GM12878 (cell line): Measurements from ENCODE around the gene MAGI2. TPM values are rescaled to one million over a fixed set of nuclear protein-coding genes. Genes with fewer than 3 reads are reported as not detected.

Experiments
- ATAC-seq: fragments of 200-7000 bp; cut with Tn5 transposase; 3 replicates; pipeline ENCODE4 v1.9.1; 2020; ENCODE audit warnings: mild to moderate bottlenecking, moderate library complexity
- BruUV-seq: library from RNA; stranded (reverse); fragments of 400-500 nt; replicated peaks from 2 replicates; lab custom pipeline; 2021; lab: Mats Ljungman, UMichigan
- CTCF ChIA-PET: fragments of 300-600 bp; sonication (Branson Sonifier 250); formaldehyde crosslinking; extraction: SDS; loops from one replicate; lab custom pipeline; 2021; ENCODE audit warnings: inconsistent platforms; lab: Yijun Ruan, JAX
- POLR2A ChIA-PET: fragments of 350-600 bp; formaldehyde crosslinking; extraction: SDS; loops from one replicate; lab custom pipeline; 2021; ENCODE audit warnings: inconsistent platforms; lab: Charles Lee
- RAD21 ChIA-PET: fragments of 300-600 bp; sonication (Branson Sonifier 250); formaldehyde crosslinking; loops from one replicate; lab custom pipeline; 2023; ENCODE audit warnings: antibody characterized with exemption; ENCODE audit not compliant: unreplicated experiment; lab: Charles Lee
- SMC1A ChIA-PET: fragments of 300-600 bp; sonication (Branson Sonifier 250); formaldehyde crosslinking; loops from one replicate; lab custom pipeline; 2023; ENCODE audit not compliant: unreplicated experiment, uncharacterized antibody; lab: Charles Lee
- DNase-seq: peaks from one replicate; pipeline ENCODE4 v3.0.0-alpha.2; 2011; ENCODE audit warnings: low read depth, low spot score
- FAIRE-seq: peaks from 3 replicates; lab custom pipeline; 2011; peaks lifted over from hg19 to GRCh38; lab: Jason Lieb, UNC
- H2AFZ ChIP-seq: 2 replicates; pipeline ENCODE4 v1.6.0; 2011; ENCODE audit warnings: low read depth, low read length, control low read depth; ENCODE audit not compliant: control insufficient read depth
- H3K27ac ChIP-seq: 2 replicates; pipeline ENCODE4 v1.5.1; 2011; ENCODE audit warnings: control low read depth; ENCODE audit not compliant: control insufficient read depth, insufficient read depth
- H3K27me3 ChIP-seq, 2 experiments: replicated peaks in 1 of 2; 2 replicates each; pipeline versions ENCODE4 v1.6.0 to v1.6.1; 2011; ENCODE audit warnings: low read length in 1 of 2; ENCODE audit not compliant: control insufficient read depth in 2 of 2, insufficient read depth in 2 of 2
- H3K36me3 ChIP-seq, 2 experiments: 2 replicates each; pipeline ENCODE4 v1.5.1; 2011; ENCODE audit warnings: low read length in 1 of 2; ENCODE audit not compliant: control insufficient read depth in 2 of 2, insufficient read depth in 2 of 2
- H3K4me1 ChIP-seq: 2 replicates; pipeline ENCODE4 v1.6.1; 2011; ENCODE audit warnings: mild to moderate bottlenecking, low read length, moderate library complexity, mixed read lengths; ENCODE audit not compliant: control insufficient read depth, insufficient read depth
- H3K4me2 ChIP-seq: 2 replicates; pipeline ENCODE4 v1.6.0; 2011; ENCODE audit warnings: control low read depth; ENCODE audit not compliant: control insufficient read depth, insufficient read depth
- H3K4me3 ChIP-seq: fragments of 200-600 bp; sonication (generic); 2 replicates; pipeline ENCODE4 v1.5.1; 2016
- H3K79me2 ChIP-seq: 2 replicates; pipeline ENCODE4 v1.6.0; 2011; ENCODE audit warnings: low read length; ENCODE audit not compliant: control insufficient read depth, insufficient read depth
- H3K9ac ChIP-seq: 2 replicates; pipeline ENCODE4 v1.8.0; 2011; ENCODE audit warnings: low read length, control low read depth, mixed read lengths; ENCODE audit not compliant: control insufficient read depth, insufficient read depth
- H3K9me3 ChIP-seq: replicated peaks from 3 replicates; pipeline ENCODE4 v1.5.1; 2011; ENCODE audit warnings: mild to moderate bottlenecking, low read length; ENCODE audit not compliant: control insufficient read depth, insufficient read depth
- H4K20me1 ChIP-seq: 2 replicates; pipeline ENCODE4 v1.6.0; 2011; ENCODE audit not compliant: control insufficient read depth, insufficient read depth
- ATF3 ChIP-seq: IDR thresholded peaks from 2 replicates; pipeline ENCODE4 v1.6.1; 2011; ENCODE audit warnings: low read depth, mild to moderate bottlenecking, low read length, moderate library complexity, borderline replicate concordance; ENCODE audit errors: extremely low read depth
- ATF7 ChIP-seq: fragments of 450-650 bp; IDR thresholded peaks from 2 replicates; pipeline ENCODE4 v1.6.1; 2016; ENCODE audit warnings: low read depth, mild to moderate bottlenecking
- CEBPB ChIP-seq, 2 experiments: fragments of 150-350 bp in 1 of 2; IDR thresholded peaks; 2 replicates each; pipeline ENCODE4 v1.6.1; 2012 to 2014; ENCODE audit warnings: low read depth in 2 of 2, low read length in 2 of 2, borderline replicate concordance in 1 of 2, inconsistent platforms in 1 of 2
- GABPA ChIP-seq: IDR thresholded peaks from 2 replicates; pipeline ENCODE4 v1.6.1; 2014; ENCODE audit warnings: antibody characterized with exemption, low read depth, mild to moderate bottlenecking, inconsistent platforms
- HDAC2 ChIP-seq: fragments of 200-600 bp; sonication (generic); IDR thresholded peaks from 2 replicates; pipeline ENCODE4 v1.6.1; 2017
- JUND ChIP-seq: IDR thresholded peaks from 2 replicates; pipeline ENCODE4 v1.6.1; 2012; ENCODE audit warnings: low read depth, mild to moderate bottlenecking, low read length, improper control_type of control experiment, moderate library complexity
- LARP7 ChIP-seq: fragments of 450-650 bp; IDR thresholded peaks from 2 replicates; pipeline ENCODE4 v1.6.1; 2017; ENCODE audit warnings: mild to moderate bottlenecking
- NR2C2 ChIP-seq: IDR thresholded peaks from 2 replicates; pipeline ENCODE4 v1.6.1; 2011; ENCODE audit warnings: borderline replicate concordance, low read depth; ENCODE audit not compliant: control insufficient read depth, insufficient read length
- RB1 ChIP-seq: fragments of 450-650 bp; formaldehyde crosslinking; IDR thresholded peaks from 2 replicates; pipeline ENCODE4 v1.6.1; 2017; ENCODE audit warnings: mild to moderate bottlenecking, borderline replicate concordance
- SKIL ChIP-seq: fragments of 450-650 bp; IDR thresholded peaks from 2 replicates; pipeline ENCODE4 v1.6.1; 2017; ENCODE audit warnings: mild to moderate bottlenecking, low read depth, inconsistent platforms; ENCODE audit not compliant: poor library complexity, severe bottlenecking
- TBL1XR1 ChIP-seq: IDR thresholded peaks from 2 replicates; pipeline ENCODE4 v1.6.1; 2012; ENCODE audit warnings: low read depth, low read length, improper control_type of control experiment
- YBX1 ChIP-seq: fragments of 450-650 bp; IDR thresholded peaks from 2 replicates; pipeline ENCODE4 v1.6.1; 2016; ENCODE audit warnings: antibody characterized with exemption
- WGBS: methylation state at CpG from one replicate; pipeline ENCODE4 v1.1.6; 2016; ENCODE audit warnings: low lambda C conversion rate; ENCODE audit not compliant: insufficient replicate concordance, insufficient coverage; ENCODE audit errors: missing lambda C conversion rate; 5-methylcytosine and 5-hydroxymethylcytosine counted together
- in situ Hi-C: fragments of 300-500 bp; cut with MboI; formaldehyde crosslinking; loops from 9 replicates; pipeline ENCODE4 v1.14.3; 2018; ENCODE audit warnings: mixed read lengths
- intact Hi-C: fragments of 100-400 bp; cut with micrococcal nuclease; formaldehyde crosslinking; loops from one replicate; pipeline ENCODE4 v1.14.2; 2022; ENCODE audit not compliant: unreplicated experiment
- polyA plus RNA-seq, 11 experiments: library from polyadenylated mRNA; depleted of rRNA in 4 of 11; unstranded in 6 of 11; stranded (reverse) in 5 of 11; fragments of >200 nt; fragmentation: Nextera tagmentation in 4 of 11; fragmentation: Illumina TruSeq in 1 of 11; extraction: Ambion mirVana in 4 of 11; extraction: Trizol in 1 of 11; gene quantifications; 1 replicate in 1 of 11; 2 replicates in 10 of 11; pipeline versions ENCODE4 v1.2.1 to v1.2.3, GENCODE V29; 2011 to 2016; ENCODE audit warnings: inconsistent platforms in 2 of 11, missing spikeins in 2 of 11, low read depth in 1 of 11
- total RNA-seq, 4 experiments: library from RNA; depleted of rRNA in 3 of 4; stranded (reverse); fragments of >200 nt in 3 of 4; fragmentation: Illumina TruSeq in 1 of 4; extraction: Trizol in 1 of 4; gene quantifications; 2 replicates each; pipeline versions ENCODE4 v1.2.1 to v1.2.3, GENCODE V29; 2013 to 2021

Gene MAGI2
- total and polyA plus RNA-seq, 10 of the 15 experiments (the other 5 are each of a cell fraction or from before 2014, with no cell fraction given), result 0.01 to 0.31 (median 0.05) TPM; not detected in 2

- WGBS, result 0% methylated on average over 1 of the region's 1 CpG
- Histone ChIP-seq H4K20me1 (no peaks in the 10 kb centered on the region), H3K36me3 (no peaks in the 10 kb centered on the region), H3K4me2 (no peak overlapping the region), H3K27ac (no peak overlapping the region), H3K79me2 (no peaks in the 10 kb centered on the region), H3K27me3 (no peaks in the 10 kb centered on the region), H3K9ac (no peak overlapping the region), H3K4me3 (no peak overlapping the region), H3K9me3 (no peaks in the 10 kb centered on the region), H2AFZ (no peak overlapping the region), H3K4me1 (no peaks in the 10 kb centered on the region)
- no peak for ATAC-seq
- TF ChIP-seq CEBPB (IDR thresholded peaks at IDR 0.05; ENCODE audit: borderline replicate concordance in 1 of 2, low read depth in 2 of 2, low read length in 2 of 2) (no peak), SKIL (no peak), TBL1XR1 (no peak), ATF7 (no peak), RB1 (no peak), NR2C2 (no peak), JUND (no peak), GABPA (no peak), HDAC2 (no peak), YBX1 (no peak), LARP7 (no peak), ATF3 (no peak)
- DNase-seq, result no peak
- RAD21 ChIA-PET, result no interaction called here
- in situ Hi-C loops, result no loop called here
- POLR2A ChIA-PET, result no interaction called here
- BruUV-seq, result no TSS peak
- no peak for FAIRE-seq
- SMC1A ChIA-PET, result no interaction called here
- CTCF ChIA-PET, result no interaction called here
- intact Hi-C loops, result no loop called here
Measured at GRCh38 chr7:79502151-79502550, 48.7 kb upstream of the MAGI2 start.
